ENCODE results near the gene ODAPH.

The ODAPH gene

DNA sequence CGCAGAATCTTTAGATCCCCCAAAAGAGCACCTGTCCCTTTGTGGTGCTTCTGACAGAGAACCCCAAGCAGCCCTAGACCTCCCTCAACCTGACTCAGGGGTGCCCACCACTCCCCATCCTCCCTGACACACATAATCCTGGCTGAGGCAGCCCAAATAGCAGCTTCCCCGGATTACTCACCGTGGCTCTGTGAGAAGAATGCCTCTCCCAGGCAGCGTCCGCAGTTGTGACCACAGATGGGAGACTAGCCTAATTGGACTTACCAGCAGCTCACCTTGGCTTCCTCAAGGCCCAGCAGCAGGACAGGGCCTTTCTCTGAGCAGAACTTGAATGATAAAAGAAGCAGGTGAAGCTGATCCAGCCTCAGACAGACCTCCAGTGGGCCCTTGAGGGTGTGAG is 10.3 kb upstream of the ODAPH start:
- DNase-seq, result no peak

DNA sequence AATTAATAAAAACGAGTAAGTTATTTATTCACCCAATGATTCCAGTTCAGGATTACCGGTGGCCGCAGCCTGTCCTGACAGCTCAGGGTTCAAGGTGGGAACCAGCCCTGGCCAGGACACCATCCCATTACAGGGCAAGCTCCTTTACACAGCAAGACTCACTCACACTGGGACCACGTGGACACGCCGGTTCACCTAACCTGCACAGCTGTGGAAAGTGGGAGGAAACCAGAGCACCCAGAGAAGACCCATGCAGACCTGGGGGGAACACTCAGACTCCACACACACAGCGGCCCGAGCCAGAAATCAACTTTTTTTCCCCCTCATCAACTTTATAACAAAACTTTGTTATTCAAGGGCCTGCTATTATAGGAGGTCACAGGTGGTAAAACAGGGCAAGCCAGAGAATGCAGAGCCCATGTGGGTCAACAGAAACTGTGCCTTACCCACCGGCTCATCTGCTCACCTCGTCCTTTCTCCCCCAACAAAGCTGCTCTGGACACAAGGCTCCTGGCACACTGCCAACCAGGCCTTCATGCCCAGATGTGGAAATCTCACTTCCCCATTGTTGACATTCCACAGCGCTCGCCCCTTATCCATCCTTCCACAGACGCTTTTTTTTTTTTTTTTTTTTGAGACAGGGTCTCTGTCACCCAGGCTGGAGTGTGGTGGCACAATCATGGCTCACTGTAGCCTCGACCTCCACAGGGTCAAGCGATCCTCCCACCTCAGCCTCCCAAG is 8.0 kb upstream of the ODAPH start:
- DNase-seq, result no peak

DNA sequence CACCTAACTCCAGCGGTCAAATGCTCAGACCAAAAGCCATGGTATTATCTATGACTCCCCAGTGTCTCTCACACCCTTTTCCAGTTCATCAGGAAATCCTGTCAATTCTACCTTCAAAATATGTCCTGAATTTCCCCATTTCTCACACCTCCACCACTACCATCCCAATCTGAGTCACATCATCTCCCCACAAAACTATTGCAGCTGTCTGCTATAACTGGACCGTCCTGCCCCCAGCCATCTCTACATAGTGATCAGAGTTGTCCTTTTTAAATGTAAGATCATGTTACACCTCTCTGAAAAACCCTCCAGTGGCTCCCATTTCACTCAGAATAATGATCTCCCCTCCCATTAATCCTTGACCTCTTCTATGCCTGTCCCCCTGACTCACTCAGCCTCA is 6.8 kb upstream of the ODAPH start:
- DNase-seq, result no peak

DNA sequence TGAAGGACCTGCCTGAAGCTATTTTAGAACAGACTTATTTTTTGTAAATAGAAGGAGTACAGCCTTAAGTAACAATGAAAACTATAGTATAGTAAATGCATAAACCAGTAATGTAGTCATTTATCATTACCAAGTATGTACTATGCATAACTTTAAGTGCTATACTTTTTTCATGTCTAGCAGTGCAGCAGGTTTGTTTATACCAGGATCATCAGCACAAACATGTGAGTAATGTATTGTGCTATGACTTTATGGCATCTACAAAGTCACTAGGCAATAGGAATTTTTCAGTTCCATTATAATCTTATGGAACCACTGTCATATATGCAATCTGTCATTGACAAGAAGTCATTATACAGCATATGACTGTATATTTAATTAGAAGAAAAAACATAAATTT is 3.4 kb upstream of the ODAPH start:
- DNase-seq, result no peak

DNA sequence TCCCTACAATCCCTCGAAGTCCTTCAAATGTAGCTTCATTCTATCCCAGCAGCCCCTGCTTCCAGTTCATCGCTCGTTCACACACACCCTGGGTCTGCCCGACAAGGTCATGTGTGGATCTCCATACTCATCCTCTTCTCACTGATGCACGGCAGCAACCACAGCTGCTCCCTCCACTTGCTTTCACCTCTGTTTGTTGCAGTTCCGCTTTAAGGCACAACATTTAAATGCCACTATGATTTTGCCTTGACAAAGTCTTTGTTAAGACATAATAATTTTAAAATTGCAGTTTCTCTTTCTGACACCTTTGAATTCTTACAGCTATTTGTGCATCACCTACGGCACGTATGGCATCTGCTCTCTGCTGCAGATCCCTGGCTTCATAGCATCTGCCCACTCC is 1.8 kb downstream of the ODAPH start:
- no peak for DNase-seq

- DNase-seq, result no peak
Observed at GRCh38 chr4:75561789-75562188, 5.9 kb downstream of the ODAPH start.

GRCh38 chr4:75564023-75564422 is 8.2 kb downstream of the ODAPH start:
- DNase-seq, result no peak

DNA sequence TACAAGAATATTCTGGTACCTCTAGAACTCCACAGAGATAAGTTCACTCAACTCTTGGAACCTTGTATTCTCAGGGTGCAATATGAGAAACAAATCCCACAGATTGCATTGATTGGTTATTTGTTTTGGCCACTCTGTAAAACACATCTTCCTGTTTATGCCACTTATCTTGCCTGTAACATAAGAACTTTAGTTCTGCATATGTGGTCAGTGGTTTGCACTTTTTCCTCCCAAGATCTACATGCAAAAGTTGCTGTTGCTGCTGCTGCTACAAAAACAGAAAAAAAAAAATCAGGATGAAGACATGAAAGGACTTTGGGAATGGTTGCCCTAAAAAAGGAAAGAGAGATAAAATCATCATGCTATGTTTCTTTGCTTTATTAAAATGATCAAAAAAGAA is 9.6 kb downstream of the ODAPH start:
- DNase-seq, result no peak

DNA sequence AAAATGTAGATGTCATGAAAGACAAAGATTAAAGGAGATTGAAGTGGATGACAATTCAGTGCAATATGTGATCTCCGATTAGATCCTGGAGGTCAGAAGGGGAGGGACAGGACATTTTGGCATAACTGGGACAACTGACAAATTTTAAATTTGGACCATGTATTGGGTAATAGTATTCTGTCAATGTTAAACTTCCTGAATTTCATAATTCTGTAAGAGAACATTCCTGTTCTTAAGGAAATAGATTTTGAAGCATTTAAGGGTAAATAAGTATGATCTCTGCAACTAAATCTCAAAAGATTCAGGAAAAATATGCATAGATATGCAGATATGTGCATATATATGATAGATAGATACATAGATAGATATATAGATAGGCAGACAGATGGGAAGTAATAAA is 11.0 kb downstream of the ODAPH start:
- no peak for DNase-seq

DNA sequence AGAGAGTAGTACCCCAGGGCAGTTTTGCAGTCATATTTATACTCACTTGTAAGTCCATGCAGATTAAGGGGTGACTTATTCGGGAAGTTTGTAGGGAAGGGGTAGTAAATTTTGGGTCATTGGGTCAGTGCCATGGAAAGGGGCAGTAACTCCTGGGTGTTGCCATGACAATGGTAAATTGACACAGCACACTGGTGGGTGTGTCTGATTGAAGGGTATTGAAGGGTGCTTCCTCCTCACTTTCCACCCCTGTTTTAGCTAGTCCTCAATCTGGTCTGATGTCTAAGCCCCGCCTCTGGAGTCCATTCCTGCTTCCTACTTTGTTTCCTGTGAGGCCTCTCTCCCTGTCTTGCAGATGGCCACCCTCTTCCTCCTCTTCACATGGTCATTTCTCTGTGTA is 11.9 kb downstream of the ODAPH start:
- DNase-seq, result no peak

- DNase-seq, result no peak
Observed at GRCh38 chr4:75584067-75584466, 28.2 kb downstream of the ODAPH start.

DNA sequence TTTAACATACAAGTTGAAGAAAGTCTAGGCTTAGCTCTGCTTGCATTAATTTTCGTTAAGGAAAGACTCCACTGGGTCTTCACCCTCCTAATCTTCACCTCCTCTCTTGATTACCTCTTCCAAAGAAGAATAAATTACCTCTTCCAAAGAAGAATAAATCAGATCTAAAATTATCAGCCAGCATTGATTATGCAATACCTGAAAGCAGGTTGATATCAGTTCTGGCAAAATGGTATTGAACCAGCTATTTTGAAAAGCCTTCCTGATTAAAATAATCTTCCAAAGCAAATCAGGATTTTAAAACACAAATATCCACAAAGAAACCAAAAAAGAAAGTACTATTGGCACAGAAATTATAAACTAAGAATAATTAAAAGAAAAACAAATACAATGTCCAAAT is 37.5 kb downstream of the ODAPH start:
- DNase-seq, result no peak

DNA sequence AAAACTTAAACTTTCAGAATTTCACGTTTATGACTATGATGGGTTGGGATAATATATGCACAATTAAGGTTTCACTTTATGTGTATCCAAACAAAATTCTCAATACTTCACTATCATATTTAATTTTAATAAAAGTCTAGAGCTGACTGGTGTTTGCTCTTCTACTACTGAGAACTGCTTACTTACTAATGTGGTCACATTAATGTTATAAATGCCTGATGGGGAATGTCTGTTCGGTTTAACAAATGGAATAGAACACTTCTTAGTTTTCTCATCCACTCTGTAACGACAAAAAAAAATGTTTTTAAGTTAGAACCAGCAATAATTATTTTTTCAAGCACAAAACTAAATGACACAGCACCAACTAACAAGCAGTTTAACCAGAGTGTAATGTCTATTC is 40.2 kb downstream of the ODAPH start:
- DNase-seq, result no peak

GRCh38 chr4:75598390-75598789 is 42.5 kb downstream of the ODAPH start:
- DNase-seq, result no peak

DNA sequence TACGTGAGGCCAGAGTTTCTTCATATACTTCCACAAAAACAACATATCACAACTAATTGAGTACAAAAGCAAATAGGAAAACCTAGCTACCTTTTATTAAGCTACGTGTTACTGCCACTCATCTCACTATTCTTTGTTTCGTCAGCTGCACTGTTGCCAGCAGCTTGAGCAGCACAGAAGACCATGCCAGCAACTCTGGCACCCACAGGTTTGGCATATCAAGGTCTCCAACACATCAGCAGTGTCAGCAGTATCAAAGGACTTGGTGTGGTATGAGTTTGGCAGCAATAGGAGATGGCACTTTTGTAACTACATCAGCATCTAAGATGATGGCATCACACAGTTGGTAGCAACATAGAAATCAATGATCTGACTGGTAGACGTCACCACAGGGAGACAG is 43.8 kb downstream of the ODAPH start:
- no peak for DNase-seq

GRCh38 chr4:75605928-75606327 is 50.1 kb downstream of the ODAPH start:
- no peak for DNase-seq

DNA sequence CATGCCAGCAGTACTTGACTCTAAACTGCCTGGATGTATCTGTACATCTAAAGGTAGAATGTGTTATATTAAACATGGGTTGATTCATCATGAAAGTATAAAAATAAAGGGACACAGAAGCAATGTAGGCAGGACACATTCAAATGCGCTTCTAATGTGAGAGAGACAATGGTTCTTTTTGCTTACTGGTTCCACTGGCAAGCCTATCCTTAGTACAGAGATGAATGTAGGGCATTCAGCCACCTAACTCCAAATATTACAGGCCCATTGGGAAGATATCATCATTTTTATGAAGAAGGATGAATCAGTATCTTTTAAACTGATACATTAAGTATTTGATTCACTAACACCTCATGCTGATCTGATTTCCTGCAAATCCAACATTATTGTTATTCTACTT is 56.4 kb downstream of the ODAPH start:
- no peak for DNase-seq
